Measurements from ENCODE around the gene PACSIN1. TPM values are rescaled to one million over a fixed set of nuclear protein-coding genes. Genes with fewer than 3 reads are reported as not detected.
A peak's percentile ranks its signal among the peaks of the same experiment; 100 is the strongest.

The PACSIN1 gene
- total RNA-seq, 2 donors from 2014 or later: 0.52 TPM; not detected in 1

- no peak for ATAC-seq
- no peaks in the 10 kb centered on the region for H3K36me3 ChIP-seq (replicated peaks in 1 of 2; ENCODE audit: insufficient read depth in 1 of 2, low read depth in 2 of 2)
- H3K4me3 ChIP-seq: peak overlapping the region; percentile 37 to 46
- no peaks in the 10 kb centered on the region for H3K27me3 ChIP-seq
- WGBS, 2 donors: 26 to 53% methylated on average over 12 to 28 of the region's 28 CpGs
- peaks cover 22% of the 10 kb centered on the region for H3K4me1 ChIP-seq
- TF ChIP-seq POLR2A (IDR thresholded peaks at IDR 0.05) (no peak), CTCF (IDR thresholded peaks at IDR 0.05) (no peak)
- H3K9me3 ChIP-seq: no peaks in the 10 kb centered on the region
- DNase-seq: peak in 1 of 4 donors; percentile 11
- intact Hi-C loops (cut with DNase I): loop anchor here (10.0 kb wide), 1 partner anchor 138 kb away; no protein-coding TSS in a partner anchor
- H3K27ac ChIP-seq: no peak overlapping the region
Measured at GRCh38 chr6:34466242-34467185, 638 bp downstream of the PACSIN1 start.

- H3K27ac ChIP-seq: no peak overlapping the region
- intact Hi-C loops (cut with DNase I): loop anchor here (10.0 kb wide), 1 partner anchor 136 kb away; no protein-coding TSS in a partner anchor
- DNase-seq (no peak), ATAC-seq (no peak)
- no peaks in the 10 kb centered on the region for H3K36me3 ChIP-seq (replicated peaks in 1 of 2; ENCODE audit: insufficient read depth in 1 of 2, low read depth in 2 of 2)
- peaks cover 27% of the 10 kb centered on the region for H3K4me1 ChIP-seq
- 71 to 88% methylated on average over 4 of the region's 4 CpGs for WGBS, 2 donors
- H3K4me3 ChIP-seq: no peak overlapping the region
- no peak for TF ChIP-seq CTCF (IDR thresholded peaks at IDR 0.05)
- TF ChIP-seq POLR2A (IDR thresholded peaks at IDR 0.05): no peak
- no peaks in the 10 kb centered on the region for H3K9me3 ChIP-seq
- H3K27me3 ChIP-seq: no peaks in the 10 kb centered on the region
Measured at GRCh38 chr6:34468378-34468892, 2.6 kb downstream of the PACSIN1 start.

- H3K4me3 ChIP-seq: no peak overlapping the region
- DNase-seq: no peak
- peaks cover 27% of the 10 kb centered on the region for H3K4me1 ChIP-seq
- H3K9me3 ChIP-seq: no peaks in the 10 kb centered on the region
- no peak for TF ChIP-seq CTCF (IDR thresholded peaks at IDR 0.05)
- TF ChIP-seq POLR2A (IDR thresholded peaks at IDR 0.05): no peak
- H3K27me3 ChIP-seq: no peaks in the 10 kb centered on the region
- no peak overlapping the region for H3K27ac ChIP-seq
- intact Hi-C loops (cut with DNase I): loop anchor here (10.0 kb wide), 1 partner anchor 135 kb away; no protein-coding TSS in a partner anchor
- H3K36me3 ChIP-seq (replicated peaks in 1 of 2; ENCODE audit: insufficient read depth in 1 of 2, low read depth in 2 of 2): no peaks in the 10 kb centered on the region
- 76 to 86% methylated on average over 3 of the region's 3 CpGs for WGBS, 2 donors
- ATAC-seq: no peak
Measured at GRCh38 chr6:34469499-34469898, 3.6 kb downstream of the PACSIN1 start.

- intact Hi-C loops (cut with DNase I): no loop called here
- Histone ChIP-seq H3K4me3 (no peak overlapping the region), H3K27ac (no peak overlapping the region), H3K4me1 (peaks cover 13% of the 10 kb centered on the region), H3K9me3 (no peaks in the 10 kb centered on the region), H3K27me3 (no peaks in the 10 kb centered on the region), H3K36me3 (replicated peaks in 1 of 2; ENCODE audit: insufficient read depth in 1 of 2, low read depth in 2 of 2) (no peaks in the 10 kb centered on the region)
- 62 to 68% methylated on average over 5 of the region's 5 CpGs for WGBS, 2 donors
- no peak for ATAC-seq
- no peak for DNase-seq
- TF ChIP-seq POLR2A (IDR thresholded peaks at IDR 0.05) (no peak), CTCF (IDR thresholded peaks at IDR 0.05) (no peak)
Measured at GRCh38 chr6:34472425-34472824, 6.5 kb downstream of the PACSIN1 start.
